HT-29 (cell line): ENCODE measurements around the gene THBS1. TPM values are rescaled to one million over a fixed set of nuclear protein-coding genes. Genes with fewer than 3 reads are reported as not detected.

Experiments
- DNase-seq: peaks from one replicate; pipeline ENCODE4 v3.0.0-alpha.2; 2015; ENCODE audit warnings: low spot score
- total RNA-seq: library from RNA; depleted of rRNA; stranded (reverse); fragments of >200 nt; shearing (Covaris generic); gene quantifications from 2 replicates; pipeline ENCODE4 v1.2.3, GENCODE V29; 2014

THBS1 gene
- total RNA-seq, 1 experiment from 2014 or later, result 5.6 TPM

GRCh38 chr15:39602143-39602542, 21.3 kb downstream of the THBS1 start:
- DNase-seq, result peak; percentile 61

GRCh38 chr15:39605146-39605545, 24.3 kb downstream of the THBS1 start:
- DNase-seq, result no peak

GRCh38 chr15:39608185-39609139, 27.6 kb downstream of the THBS1 start:
- peak; percentile 58 for DNase-seq

GRCh38 chr15:39609166-39609916, 28.5 kb downstream of the THBS1 start:
- peak; percentile 86 for DNase-seq

- no peak for DNase-seq
Measured at GRCh38 chr15:39610665-39611064, 29.8 kb downstream of the THBS1 start.

GRCh38 chr15:39613271-39613670, 32.4 kb downstream of the THBS1 start:
- no peak for DNase-seq

GRCh38 chr15:39613861-39614260, 33.0 kb downstream of the THBS1 start:
- no peak for DNase-seq

- peak; percentile 82 for DNase-seq
Measured at GRCh38 chr15:39616731-39617455, 36.0 kb downstream of the THBS1 start.

- DNase-seq, result peak; percentile 39
Measured at GRCh38 chr15:39618063-39618823, 37.4 kb downstream of the THBS1 start.

GRCh38 chr15:39621210-39621609, 40.3 kb downstream of the THBS1 start:
- no peak for DNase-seq

GRCh38 chr15:39621976-39622375, 41.1 kb downstream of the THBS1 start:
- DNase-seq, result no peak

- DNase-seq, result peak; percentile 72
Measured at GRCh38 chr15:39622660-39623516, 42.0 kb downstream of the THBS1 start.

- no peak for DNase-seq
Measured at GRCh38 chr15:39623529-39623931, 42.7 kb downstream of the THBS1 start.

- DNase-seq, result peak; percentile 73
Measured at GRCh38 chr15:39624806-39625205, 43.9 kb downstream of the THBS1 start.

- no peak for DNase-seq
Measured at GRCh38 chr15:39625451-39625850, 44.6 kb downstream of the THBS1 start.

- no peak for DNase-seq
Measured at GRCh38 chr15:39625856-39626255, 45.0 kb downstream of the THBS1 start.

GRCh38 chr15:39627451-39628143, 46.7 kb downstream of the THBS1 start:
- no peak for DNase-seq

GRCh38 chr15:39628144-39628508, 47.2 kb downstream of the THBS1 start:
- no peak for DNase-seq

- no peak for DNase-seq
Measured at GRCh38 chr15:39628546-39629257, 47.8 kb downstream of the THBS1 start.
